GM21360 (cell line): ENCODE data around the gene MLN.

Experiments
- ATAC-seq: cut with Tn5 transposase; IDR thresholded peaks from one replicate; pipeline ENCODE4 v1.9.1; 2021; ENCODE audit warnings: mild to moderate bottlenecking, moderate library complexity; ENCODE audit not compliant: unreplicated experiment

MLN gene, protein sequence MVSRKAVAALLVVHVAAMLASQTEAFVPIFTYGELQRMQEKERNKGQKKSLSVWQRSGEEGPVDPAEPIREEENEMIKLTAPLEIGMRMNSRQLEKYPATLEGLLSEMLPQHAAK

DNA sequence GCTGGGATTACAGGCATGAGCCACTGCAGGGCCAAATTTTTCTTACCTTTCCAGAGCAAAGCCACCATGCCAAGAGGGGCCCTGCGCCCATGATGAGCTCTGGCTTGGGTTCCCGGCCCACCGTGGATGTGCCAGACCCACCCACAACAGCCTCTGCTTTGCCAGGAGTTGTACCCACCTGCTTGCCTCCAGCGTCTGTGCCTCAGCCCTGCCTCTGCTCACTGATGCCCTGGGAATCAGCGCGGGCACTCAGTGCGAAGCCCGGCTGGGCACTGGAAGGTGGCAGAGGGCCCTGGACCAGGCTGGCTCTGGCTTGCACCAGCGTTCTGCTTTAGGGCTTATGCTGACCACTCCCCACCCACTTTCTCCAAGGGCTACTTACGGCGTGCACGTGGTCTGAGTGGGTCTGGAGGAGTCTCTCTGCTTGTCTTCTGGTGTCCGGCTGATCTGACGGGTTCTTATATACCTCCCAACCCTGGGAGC, at the start of gene MLN:
Gene MLN, minus strand, starts transcription at position 433 of the 483 bp plus-strand sequence. CDS start 2,840 bp downstream, outside the sequence.
- ATAC-seq: no peak

DNA sequence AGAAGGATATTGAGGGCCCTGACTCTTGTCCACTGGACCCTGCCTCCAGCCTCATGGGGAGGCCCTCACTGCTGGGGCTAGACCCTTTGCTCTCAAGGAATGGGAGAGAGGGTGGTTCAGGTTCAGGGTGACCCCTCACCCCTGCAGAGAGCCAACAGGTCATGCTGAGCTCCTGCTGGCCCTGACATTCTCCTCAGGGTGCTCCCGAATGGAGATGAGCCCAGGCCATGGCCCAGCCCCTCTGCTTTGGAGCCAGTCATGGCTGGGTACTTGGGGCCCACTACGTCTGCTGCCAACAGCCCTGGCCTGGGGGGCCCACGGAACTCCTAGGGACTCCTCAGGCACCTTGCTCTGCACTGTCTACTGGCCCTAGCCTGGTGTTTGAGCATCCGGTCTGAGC, 49.2 kb upstream of the MLN start:
- no peak for ATAC-seq

DNA sequence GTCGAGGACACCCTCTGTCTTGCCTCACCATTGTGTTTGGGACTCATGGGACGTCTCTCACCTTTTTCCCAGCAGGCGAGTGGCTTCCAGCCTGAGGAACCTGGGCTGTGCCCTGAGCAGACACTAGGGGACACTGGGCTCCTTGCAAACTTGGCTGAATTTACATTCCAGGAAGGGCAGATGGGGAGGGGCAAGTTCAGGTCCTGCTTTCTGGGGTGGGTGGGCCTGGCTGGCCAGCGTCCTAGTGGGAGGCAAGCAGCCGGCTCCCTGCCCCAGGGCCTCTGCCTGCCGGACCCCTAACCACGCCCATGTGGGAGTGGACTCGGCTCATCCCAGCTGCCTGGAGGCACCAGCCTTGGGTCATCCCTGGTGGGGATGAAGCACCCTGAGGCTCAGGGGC, 48.2 kb upstream of the MLN start:
- ATAC-seq: no peak

DNA sequence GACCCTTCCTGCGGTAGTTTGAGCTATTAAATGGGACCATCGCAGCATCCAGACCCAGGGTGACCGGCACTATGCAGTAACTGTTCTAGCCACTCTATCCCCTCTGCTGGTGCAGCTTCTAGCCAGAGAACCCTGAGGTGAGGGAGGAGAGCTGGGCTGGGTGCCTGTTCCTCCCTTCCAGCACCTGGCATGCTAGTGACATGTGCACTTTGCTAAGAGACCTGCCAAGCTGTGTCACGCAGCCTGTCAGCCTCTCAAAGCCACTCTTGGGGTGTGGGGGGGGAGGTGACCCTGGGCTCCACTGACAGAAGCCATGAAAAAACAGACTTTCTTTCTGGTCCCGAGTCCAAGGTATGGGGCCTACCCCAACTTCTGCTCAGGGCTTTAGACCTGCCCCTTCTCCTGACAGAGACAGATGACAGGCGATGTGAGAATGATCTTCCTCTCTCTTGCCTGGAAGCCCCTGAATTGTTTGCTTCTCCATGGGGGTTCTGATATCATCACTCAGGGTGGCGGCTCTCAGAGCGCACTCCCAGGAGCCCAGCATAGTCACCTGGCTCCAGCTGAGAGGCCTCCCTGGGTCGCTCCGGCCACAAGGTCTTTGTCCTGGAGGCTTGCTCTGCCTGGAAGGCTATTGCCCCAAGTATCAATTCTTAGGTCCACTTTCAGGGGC, 47.2 kb upstream of the MLN start:
- ATAC-seq: no peak

DNA sequence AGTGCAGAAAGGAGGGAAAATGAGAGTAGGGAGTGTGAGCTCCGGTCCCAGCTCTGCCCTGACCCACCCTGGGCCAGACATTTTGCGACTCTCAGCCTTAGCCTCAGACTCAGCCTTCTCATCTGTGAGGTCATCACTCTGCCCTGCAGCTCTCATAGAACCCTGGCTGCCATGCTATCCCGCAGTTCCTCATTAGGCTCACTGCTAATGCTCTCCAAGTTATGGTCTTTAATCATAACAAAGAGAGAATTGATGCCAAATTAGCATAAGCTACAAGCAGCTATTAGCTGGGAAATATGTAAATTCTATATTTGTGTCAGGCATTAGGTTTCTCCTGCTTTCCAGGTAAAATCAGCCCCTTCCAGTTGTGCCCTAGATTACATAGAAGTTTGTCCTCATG, 46.5 kb upstream of the MLN start:
- no peak for ATAC-seq

DNA sequence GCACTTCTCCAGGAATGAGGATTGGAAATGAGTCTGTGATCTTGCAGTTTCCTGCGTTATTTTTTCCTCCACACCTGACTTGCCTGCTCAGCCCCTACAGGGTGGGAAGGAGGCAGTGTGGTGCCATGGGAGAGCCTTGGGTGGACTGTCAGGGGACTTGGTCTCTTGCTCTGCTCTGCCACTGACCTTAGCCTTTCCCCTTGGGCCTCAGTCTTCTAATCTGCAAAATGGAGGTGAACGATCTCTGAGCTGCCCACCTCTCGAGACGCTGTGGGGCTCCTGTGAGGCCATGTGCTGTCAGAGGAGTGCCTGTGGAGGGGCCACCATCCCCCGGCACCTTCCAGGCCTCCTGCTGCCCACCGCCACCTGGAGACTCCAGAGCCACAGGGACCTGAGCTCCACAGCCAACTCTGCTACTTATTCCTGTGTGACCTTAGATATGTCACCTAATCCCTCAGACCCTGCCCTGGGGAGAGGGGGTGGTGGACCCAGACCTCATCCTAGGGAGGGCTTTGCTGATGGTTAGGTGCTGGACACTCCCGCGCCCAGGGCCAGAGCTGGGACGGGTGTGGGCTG, 45.8 kb upstream of the MLN start:
- no peak for ATAC-seq

DNA sequence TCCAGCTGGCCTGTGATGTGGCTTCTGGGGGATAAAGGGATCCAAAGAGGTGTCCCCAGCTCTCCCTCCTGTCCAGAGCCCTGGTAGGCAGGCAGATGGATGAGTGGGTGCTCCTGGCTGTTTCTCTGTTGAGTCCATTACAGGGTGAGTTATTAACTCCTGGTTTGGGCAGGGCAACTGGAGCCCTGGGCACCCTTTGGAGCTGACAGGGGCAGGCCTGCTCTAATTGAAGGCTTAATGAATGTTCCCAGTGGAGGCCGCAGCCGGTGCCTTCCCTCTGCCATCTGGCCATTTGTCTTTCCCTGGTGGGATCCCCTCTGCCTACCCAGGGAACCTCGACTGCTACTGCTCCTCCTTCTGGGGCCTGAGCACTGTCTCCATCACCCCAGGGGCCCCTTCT, 44.7 kb upstream of the MLN start:
- ATAC-seq: no peak

DNA sequence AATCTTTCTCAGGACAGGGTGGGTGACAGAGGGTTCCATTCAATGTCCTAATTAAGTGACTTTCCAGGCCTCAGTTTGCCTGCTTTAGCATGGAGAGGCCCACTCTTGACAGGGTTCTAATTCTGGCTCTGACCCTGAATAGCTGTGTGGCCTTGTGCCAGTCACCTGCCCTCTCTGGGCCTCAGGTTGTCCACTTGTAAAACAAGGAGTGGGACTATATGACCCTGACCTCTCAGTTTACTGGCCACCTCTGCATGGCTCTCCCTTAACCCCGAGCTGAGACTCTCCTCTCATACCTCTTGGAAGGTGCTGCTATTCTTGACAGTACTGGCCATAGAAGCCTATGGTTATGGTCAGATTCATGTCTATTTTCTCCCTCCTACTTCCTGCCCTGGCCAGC, 44.1 kb upstream of the MLN start:
- no peak for ATAC-seq

DNA sequence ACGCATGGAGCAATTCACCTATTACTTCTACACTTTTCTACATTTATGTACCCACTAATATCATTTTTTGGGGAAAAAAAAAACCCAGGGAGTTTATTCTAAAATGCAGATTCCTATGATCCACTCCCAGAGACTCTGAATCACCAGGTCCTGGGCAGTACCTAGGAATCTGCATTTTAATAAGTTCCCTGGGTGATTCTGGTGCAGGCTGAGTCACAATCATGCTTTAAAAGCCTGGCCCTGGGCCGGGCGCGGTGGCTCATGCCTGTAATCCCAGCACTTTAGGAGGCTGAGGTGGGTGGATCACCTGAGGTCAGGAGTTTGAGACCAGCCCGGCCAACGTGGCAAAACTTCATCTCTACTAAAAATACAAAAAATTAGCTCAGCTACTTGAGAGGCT, 43.3 kb upstream of the MLN start:
- no peak for ATAC-seq

DNA sequence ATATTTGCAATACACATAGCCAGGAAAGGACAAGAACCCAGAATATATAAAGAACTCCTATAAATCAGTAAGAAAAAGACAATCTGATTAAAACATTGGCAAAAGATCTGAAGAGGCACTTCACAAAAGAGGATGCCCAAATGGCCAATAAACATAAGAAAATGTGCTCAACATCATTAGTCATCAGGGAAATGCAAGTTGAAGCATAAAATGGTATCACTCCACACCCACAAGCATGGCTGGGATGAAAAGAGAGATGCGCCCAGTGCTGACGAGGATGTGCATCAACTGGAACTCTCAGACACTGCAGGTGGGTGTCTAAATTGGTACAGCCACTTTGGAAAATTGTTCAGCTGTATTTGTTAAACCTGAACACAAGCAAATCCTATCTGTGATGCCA, 42.4 kb upstream of the MLN start:
- ATAC-seq: no peak

DNA sequence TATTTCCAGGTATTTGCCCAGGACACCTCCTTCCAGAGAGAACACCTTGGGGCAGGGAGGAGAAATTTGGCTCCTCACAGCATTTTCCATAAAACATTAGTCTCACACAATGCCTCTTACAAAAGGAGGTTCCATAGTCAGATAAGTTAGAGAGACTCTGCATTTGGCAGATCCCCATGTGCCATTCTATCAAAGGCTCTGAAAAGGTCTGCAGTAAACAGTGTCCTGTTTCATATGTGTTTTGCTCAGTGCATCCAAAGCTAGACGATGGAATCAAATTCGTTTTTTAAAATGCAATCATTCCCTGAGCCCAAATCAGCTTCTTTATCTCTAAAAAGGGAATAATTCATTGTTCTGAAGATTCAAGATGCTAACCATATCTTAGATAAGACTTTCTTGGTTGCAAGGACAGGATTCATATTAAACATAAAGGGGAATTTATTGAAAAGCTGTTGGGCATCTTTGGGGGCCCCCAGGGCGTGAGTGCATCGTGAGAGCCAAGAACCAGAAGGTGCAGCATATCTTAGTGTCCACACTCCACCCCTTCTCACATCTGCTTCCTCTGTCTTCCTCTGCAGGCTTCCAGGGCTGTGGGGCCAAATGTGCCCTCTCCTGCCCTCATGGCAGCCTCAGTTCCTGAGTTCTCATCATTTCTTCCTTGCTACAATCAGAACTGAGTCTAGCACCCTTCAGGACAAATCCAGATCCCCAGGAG, 41.4 kb upstream of the MLN start:
- no peak for ATAC-seq

DNA sequence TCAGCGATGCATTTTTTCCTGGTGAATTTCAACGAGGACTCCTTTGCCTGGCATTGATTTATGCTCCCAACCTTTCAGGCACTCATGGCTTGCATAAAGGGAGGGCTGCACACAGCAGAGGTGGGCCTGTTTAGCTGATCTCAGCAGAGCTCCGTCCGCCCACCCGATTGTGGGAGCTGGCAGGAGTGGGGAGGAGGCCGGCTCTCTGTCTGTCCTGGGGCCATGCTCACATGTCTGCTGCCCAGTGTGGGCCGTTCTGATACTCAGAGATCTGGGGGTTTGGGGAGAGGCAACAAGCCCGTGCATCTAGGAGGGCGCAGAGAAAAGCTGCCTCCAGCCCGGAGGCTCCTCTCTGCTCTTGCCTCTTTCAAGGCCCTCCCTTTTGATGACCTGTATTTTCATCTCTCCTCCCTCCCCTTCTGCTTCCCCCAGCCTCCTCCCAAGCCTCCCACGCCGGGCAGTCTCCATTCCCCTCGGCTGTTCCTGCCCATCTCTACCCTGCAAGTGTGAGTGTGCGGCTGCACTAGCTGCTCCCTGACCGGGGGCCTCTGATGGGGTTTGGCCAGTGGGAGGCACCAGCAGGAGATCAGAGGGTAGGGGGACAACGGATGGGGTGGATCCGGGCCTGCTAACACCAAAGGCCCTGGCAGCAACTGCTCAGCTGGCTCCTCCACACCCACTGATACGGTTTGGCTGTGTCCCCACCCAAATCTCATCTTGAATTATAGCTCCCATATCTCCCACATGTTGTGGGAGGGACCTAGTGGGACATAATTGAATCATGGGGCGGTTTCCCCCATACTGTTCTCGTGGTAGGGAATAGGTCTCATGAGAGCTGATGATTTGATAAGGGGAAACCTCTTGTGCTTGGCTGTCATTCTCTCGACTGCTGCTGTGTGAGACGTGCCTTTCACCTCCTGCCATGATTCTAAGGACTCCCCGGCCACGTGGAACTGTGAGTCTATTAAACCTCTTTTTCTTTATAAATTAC, 39.6 kb upstream of the MLN start:
- no peak for ATAC-seq

DNA sequence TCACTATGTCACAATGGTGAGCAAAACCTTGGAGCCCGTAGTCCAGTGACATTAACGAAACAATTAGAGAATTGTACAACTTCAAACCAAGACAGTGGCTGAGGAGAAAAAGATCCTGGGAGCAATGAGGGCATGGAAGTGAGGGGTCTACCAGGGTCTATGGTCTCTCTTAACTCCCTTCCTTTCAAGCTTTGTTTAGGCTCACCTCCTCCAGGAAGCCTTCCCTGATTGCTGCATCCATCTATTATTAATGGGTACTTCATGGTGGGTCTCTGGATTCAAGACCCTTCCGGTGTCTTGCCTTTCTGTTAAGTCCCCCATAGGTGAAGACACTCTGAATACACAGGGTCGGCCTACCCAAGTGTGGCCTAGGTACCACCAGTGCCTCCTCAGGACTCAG, 38.1 kb upstream of the MLN start:
- no peak for ATAC-seq

DNA sequence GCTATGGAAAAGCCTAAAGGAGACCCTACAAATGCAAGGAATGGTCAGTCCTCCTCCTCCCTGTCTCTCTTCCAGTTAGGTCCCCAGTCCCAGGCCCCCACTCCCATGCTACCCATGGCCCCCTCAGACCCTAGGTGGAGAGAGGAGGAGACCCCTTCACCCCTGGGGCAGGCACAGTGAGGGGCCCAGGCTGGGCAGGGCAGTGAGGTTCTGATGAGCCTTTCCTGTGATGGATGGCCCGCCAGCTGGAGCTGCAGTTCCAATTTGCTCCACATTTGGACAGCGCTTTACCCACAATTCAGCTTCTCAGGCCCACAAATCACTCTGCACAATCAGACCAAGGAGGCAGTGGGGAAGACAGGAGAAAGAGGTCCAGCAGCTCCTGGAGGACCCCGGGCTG, 37.3 kb upstream of the MLN start:
- ATAC-seq: no peak

DNA sequence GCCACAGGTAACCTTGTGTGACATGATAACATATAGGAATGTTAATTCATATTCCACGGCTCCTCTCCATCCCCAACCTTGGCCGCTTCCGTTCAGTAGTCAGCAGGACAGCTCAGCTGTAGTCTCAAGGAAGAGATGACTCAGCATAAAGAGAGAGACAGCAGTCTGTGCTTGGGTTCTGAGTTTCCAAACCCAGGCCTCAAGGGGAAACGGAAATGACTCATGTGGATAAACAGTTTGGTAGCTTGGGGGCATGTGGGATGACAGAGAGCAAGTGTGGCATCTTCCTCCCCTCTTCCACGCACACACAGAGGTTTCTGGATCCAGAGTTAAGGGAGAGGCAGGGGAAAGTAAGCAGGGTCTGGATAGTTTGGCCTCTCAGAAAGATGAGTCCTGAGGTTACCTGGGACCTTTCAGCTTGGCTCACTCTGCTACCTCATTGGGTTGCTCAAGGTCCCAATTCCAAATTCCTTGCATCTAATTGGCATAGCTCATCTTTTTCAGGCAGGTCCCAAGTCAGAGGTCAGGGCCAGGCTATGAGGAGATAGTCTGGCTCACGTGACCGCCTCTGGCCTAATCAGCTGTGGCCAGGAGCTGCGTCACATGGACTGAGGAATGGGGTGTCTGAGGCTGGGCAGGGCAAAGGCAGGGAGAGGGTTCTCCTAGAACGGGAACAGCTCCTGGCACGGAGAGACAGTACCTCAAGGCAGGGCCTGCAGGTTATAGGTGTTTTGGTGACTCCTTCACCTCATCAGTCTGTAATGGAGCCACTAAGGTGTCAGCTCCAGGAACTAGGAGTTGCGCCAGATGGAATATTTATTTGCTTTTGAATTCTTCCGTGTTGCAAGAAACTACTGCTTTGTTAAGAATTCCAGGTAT, 36.5 kb upstream of the MLN start:
- no peak for ATAC-seq

DNA sequence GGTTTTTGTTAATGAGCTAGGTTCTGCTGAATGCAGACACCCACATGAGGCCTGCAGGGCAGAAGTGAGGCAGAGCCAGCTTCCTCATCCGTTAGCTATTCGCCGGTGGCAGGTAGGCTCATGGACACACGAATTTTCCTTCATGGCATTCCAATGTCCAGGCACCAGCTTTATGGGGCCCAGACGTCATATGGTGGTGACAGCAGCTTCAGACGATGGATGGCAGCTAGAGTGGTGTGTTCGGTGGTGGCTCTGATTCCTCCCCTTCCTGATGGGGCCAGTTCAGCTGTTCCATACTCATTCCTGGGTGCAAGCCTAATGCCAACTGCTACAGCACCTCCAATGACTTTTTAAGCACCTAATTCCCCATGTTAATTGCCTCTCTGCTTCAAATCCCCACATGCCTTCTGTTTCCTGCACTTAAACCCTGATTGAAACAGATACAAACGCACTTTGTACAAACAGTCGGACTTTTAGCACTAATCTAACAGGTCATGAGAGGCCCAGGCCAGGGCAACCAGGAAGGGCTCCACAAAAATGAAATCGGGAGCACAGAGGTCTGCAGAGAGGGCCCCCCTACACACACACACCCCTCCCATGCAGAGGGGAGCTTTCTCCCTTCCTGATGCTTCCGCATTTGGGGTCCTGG, 35.7 kb upstream of the MLN start:
- no peak for ATAC-seq

DNA sequence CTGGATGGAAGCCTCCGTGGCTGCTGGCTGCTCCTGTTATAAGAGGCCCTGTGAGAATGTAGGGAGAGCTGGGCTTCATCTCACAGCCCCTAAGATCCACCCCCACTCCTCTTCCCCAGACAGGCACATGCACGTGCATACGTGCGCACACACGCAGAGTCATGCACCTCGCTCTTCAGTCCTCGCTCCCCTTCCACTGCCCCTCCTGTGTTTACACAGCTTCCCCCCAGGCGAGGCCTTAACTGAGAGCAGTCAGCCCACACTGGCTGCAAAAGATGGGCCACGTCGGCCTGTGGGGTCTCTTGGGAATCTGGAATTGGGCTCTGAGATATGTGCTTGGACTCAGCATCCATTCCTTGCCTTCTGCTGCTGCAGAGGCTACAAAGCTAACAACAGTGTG, 35.2 kb upstream of the MLN start:
- ATAC-seq: no peak

DNA sequence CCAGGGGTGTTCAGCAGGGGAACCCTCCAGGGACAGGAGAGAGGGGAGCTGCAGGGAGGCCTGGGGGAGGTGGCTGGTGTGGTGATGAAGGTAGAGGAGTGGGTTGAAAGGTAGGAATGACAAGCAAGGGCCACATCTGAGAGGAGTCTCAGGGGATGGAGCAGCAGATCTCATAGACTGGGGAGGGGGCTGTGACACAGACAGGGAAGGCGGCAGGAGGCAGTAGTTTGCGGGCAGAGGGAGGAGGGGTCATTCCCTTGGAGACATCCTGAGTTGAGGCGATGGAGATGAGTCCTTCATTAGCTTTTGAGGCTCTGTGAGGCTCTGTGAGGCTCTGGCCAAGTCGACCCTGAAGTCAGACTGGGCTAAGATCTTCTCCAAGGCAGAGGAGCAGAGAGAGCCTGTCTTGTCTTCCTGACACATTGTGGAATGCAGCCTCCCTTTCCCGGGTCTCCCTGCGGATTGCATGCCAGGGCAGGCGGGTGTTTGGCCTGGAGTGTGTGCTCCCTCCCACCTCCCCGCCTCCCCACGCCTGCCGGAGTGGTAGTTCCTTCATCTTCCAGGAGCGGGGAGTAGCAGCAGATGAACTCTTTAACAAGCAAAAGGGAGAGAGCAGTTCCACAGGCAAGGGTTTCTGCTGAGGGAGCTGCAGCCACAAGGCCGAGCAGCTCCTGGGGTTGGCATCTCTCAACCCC, 34.3 kb upstream of the MLN start:
- no peak for ATAC-seq
